Common myeloid progenitor, CD34-positive (primary cell): ENCODE results near the gene TMEM131.
A peak's percentile ranks its signal among the peaks of the same experiment; 100 is the strongest.
"Not testable (repeated sequence)": the region's sequence is repeated elsewhere in the genome, so short reads cannot be mapped to it uniquely, and the experiment has no call there.

Experiments used
- CTCF ChIA-PET: fragments of 350-600 bp; sonication (Branson Sonifier 250); formaldehyde crosslinking; loops from one replicate; lab custom pipeline; 2021; ENCODE audit warnings: antibody characterized with exemption; lab: Charles Lee
- POLR2A ChIA-PET: fragments of 350-600 bp; sonication (Branson Sonifier 250); formaldehyde crosslinking; loops from one replicate; lab custom pipeline; 2021; ENCODE audit warnings: antibody characterized with exemption; lab: Charles Lee
- DNase-seq, 3 donors: peaks; one replicate each; pipeline versions ENCODE4 v3.0.0 to v3.0.0-alpha.2; 2013
- H3K27ac ChIP-seq, 2 experiments: 1 replicate in 1 of 2; 2 replicates in 1 of 2; pipeline ENCODE4 v1.7.0; 2013; ENCODE audit warnings: inconsistent platforms in 2 of 2, low read length in 2 of 2, mild to moderate bottlenecking in 2 of 2, low read depth in 1 of 2, moderate library complexity in 1 of 2; ENCODE audit not compliant: severe bottlenecking in 2 of 2, insufficient read depth in 1 of 2, poor library complexity in 1 of 2
- H3K27me3 ChIP-seq, 5 experiments: replicated peaks in 2 of 5; 1 replicate in 3 of 5; 2 replicates in 2 of 5; pipeline versions ENCODE4 v1.6.1 to v1.7.0; 2013; ENCODE audit warnings: low read length in 4 of 5, mild to moderate bottlenecking in 2 of 5, moderate library complexity in 2 of 5, inconsistent platforms in 1 of 5; ENCODE audit not compliant: insufficient read depth in 5 of 5, control insufficient read depth in 4 of 5
- H3K36me3 ChIP-seq, 4 experiments: 1 replicate in 2 of 4; 2 replicates in 2 of 4; pipeline versions ENCODE4 v1.6.1 to v1.7.0; 2013; ENCODE audit warnings: low read length in 3 of 4, control low read depth in 1 of 4, mild to moderate bottlenecking in 1 of 4; ENCODE audit not compliant: control insufficient read depth in 4 of 4, insufficient read depth in 4 of 4
- H3K4me1 ChIP-seq, 4 experiments: 1 replicate in 3 of 4; 2 replicates in 1 of 4; pipeline versions ENCODE4 v1.6.1 to v1.7.1; 2013; ENCODE audit warnings: low read length in 3 of 4, mild to moderate bottlenecking in 3 of 4, control low read depth in 1 of 4, inconsistent platforms in 1 of 4, moderate library complexity in 1 of 4; ENCODE audit not compliant: control insufficient read depth in 4 of 4, insufficient read depth in 4 of 4; ENCODE audit errors: control extremely low read depth in 1 of 4
- H3K4me3 ChIP-seq, 7 experiments: 1 replicate in 4 of 7; 2 replicates in 3 of 7; pipeline versions ENCODE4 v1.5.1 to v1.7.0; 2013; ENCODE audit warnings: mild to moderate bottlenecking in 7 of 7, low read length in 6 of 7, moderate library complexity in 6 of 7, inconsistent platforms in 2 of 7, low read depth in 2 of 7, control low read depth in 1 of 7; ENCODE audit not compliant: insufficient read depth in 4 of 7, control insufficient read depth in 1 of 7; ENCODE audit errors: extremely low read depth in 1 of 7
- H3K9me3 ChIP-seq, 5 experiments: 1 replicate in 4 of 5; 2 replicates in 1 of 5; pipeline versions ENCODE4 v1.6.1 to v1.7.1; 2013; ENCODE audit warnings: low read length in 4 of 5, mild to moderate bottlenecking in 2 of 5, inconsistent platforms in 1 of 5, low read depth in 1 of 5, moderate library complexity in 1 of 5; ENCODE audit not compliant: control insufficient read depth in 4 of 5, insufficient read depth in 2 of 5; ENCODE audit errors: control extremely low read depth in 1 of 5
- WGBS: methylation state at CpG from one replicate; pipeline ENCODE4 v1.1.5; 2013; ENCODE audit not compliant: insufficient coverage; 5-methylcytosine and 5-hydroxymethylcytosine counted together

The TMEM131 gene

GRCh38 chr2:97831121-97831520 is 164.6 kb downstream of the TMEM131 start:
- Histone ChIP-seq H3K27me3 (no peaks in the 10 kb centered on the region), H3K4me3 (no peak overlapping the region), H3K4me1 (peaks cover 0 to 4% (median 0%) of the 10 kb centered on the region in 4 experiments), H3K27ac (no peak overlapping the region), H3K36me3 (peaks cover 4 to 21% (median 11%) of the 10 kb centered on the region in 4 experiments), H3K9me3 (no peaks in the 10 kb centered on the region)
- POLR2A ChIA-PET: no interaction called here
- no peak for DNase-seq
- CTCF ChIA-PET: interaction anchor here (1.0 to 2.0 kb wide), 2 partner anchors 25 to 438 kb away, joined by 4 read pairs; no protein-coding TSS in a partner anchor
- no CpG with 5 or more reads among the region's 2 CpGs for WGBS

GRCh38 chr2:97829255-97829654 is 166.5 kb downstream of the TMEM131 start:
- POLR2A ChIA-PET, H3K27me3 ChIP-seq, H3K9me3 ChIP-seq, H3K4me3 ChIP-seq, DNase-seq, H3K27ac ChIP-seq, H3K4me1 ChIP-seq: not testable (repeated sequence)
- WGBS: over 99% methylated on average over 7 of the region's 10 CpGs
- CTCF ChIA-PET: interaction anchor here (1.6 kb wide), 1 partner anchor 23 kb away, joined by 5 read pairs; no protein-coding TSS in a partner anchor
- peaks cover 0 to 18% (median 5%) of the 10 kb centered on the region in 4 experiments for H3K36me3 ChIP-seq

- DNase-seq, POLR2A ChIA-PET, H3K27me3 ChIP-seq, H3K4me1 ChIP-seq, H3K9me3 ChIP-seq, H3K4me3 ChIP-seq, H3K27ac ChIP-seq: not testable (repeated sequence)
- WGBS: 100% methylated on average over 6 of the region's 19 CpGs
- peaks cover 0 to 12% (median 3%) of the 10 kb centered on the region in 4 experiments for H3K36me3 ChIP-seq
- CTCF ChIA-PET: interaction anchor here (0.6 to 2.5 kb wide), 2 partner anchors 20 to 558 kb away, joined by 3 to 9 read pairs; no protein-coding TSS in a partner anchor
Observed at GRCh38 chr2:97827013-97827412, 168.7 kb downstream of the TMEM131 start.

DNA sequence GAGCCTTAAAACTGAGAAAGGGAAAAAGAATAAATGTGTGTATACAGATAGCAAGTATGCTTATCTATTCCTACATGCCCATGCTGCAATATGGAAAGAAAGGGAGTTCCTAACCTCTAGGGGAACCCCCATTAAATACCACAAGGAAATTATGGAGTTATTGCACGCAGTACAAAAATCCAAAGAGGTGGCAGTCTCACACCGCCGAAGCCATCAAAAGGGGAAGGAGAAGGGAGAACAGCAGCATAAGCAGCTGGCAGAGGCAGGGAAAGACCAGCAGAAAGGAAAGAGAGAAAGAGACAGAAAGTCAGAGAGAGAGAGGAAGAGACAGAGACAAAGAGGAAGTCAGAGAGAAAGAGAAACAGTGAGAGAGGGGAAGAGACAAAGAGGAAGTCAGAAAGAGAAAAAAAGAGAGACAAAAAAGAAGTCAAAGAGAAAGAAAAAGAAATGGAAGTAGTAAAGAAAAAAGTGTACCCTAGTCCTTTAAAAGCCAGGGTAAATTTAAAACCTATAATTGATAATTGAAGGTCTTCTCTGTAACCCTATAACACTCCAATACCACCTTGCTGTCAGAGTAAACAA is 169.4 kb downstream of the TMEM131 start:
- H3K4me3 ChIP-seq, H3K27me3 ChIP-seq, POLR2A ChIA-PET, H3K9me3 ChIP-seq, H3K27ac ChIP-seq, H3K4me1 ChIP-seq: not testable (repeated sequence)
- DNase-seq: peak; percentile 39 to 74 (median 73)
- CTCF ChIA-PET: interaction anchor here (0.6 to 2.5 kb wide), 2 partner anchors 19 to 558 kb away, joined by 3 to 9 read pairs; no protein-coding TSS in a partner anchor
- WGBS: 7% methylated on average over 3 of the region's 3 CpGs
- peaks cover 0 to 10% (median 3%) of the 10 kb centered on the region in 4 experiments for H3K36me3 ChIP-seq

- 100% methylated on average over 2 of the region's 2 CpGs for WGBS
- H3K36me3 ChIP-seq, H3K4me3 ChIP-seq, H3K27me3 ChIP-seq, H3K4me1 ChIP-seq, POLR2A ChIA-PET, DNase-seq, H3K9me3 ChIP-seq, H3K27ac ChIP-seq: not testable (repeated sequence)
- CTCF ChIA-PET: interaction anchor here (1.1 kb wide), 1 partner anchor 435 kb away, joined by 3 read pairs; no protein-coding TSS in a partner anchor
Observed at GRCh38 chr2:97824011-97824410, 171.7 kb downstream of the TMEM131 start.

DNA sequence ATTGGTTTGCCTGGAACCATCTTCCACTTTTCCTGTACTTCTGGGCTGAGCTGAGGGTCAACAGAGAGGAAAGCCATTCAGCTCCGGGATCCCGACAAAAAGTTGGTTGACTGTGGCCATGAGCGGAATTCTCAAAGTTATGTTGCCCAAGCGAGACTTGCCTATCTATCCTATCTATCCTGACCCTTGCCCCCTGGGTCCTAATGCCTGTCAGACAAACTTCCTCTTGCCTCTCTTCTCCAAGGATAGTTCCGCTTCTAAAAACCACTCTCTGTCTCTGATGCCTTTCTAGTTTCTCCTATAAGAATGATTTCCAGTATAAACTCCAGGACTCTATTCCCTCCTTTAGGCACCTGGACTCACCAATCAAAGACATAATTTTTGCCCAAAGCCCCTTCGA is 173.9 kb downstream of the TMEM131 start:
- H3K9me3 ChIP-seq, H3K4me1 ChIP-seq, H3K4me3 ChIP-seq, POLR2A ChIA-PET, H3K27ac ChIP-seq, H3K27me3 ChIP-seq, DNase-seq: not testable (repeated sequence)
- H3K36me3 ChIP-seq: peaks cover 0 to 11% (median 3%) of the 10 kb centered on the region in 4 experiments
- WGBS: 100% methylated on average over 1 of the region's 6 CpGs
- CTCF ChIA-PET: interaction anchor here (2.0 kb wide), 1 partner anchor 12 kb away, joined by 5 read pairs; no protein-coding TSS in a partner anchor

- H3K4me3 ChIP-seq: no peak overlapping the region
- no peaks in the 10 kb centered on the region for H3K27me3 ChIP-seq
- 97% methylated on average over 6 of the region's 6 CpGs for WGBS
- POLR2A ChIA-PET: no interaction called here
- CTCF ChIA-PET: no interaction called here
- no peak overlapping the region for H3K27ac ChIP-seq
- no peaks in the 10 kb centered on the region for H3K4me1 ChIP-seq
- no peaks in the 10 kb centered on the region for H3K9me3 ChIP-seq
- DNase-seq: no peak
- peaks cover 0 to 14% (median 4%) of the 10 kb centered on the region in 4 experiments for H3K36me3 ChIP-seq
Observed at GRCh38 chr2:97819754-97820153, 176.0 kb downstream of the TMEM131 start.
